Fibroblast of mammary gland (primary cell): ENCODE data around the gene MUC4.
"Not testable (repeated sequence)": the region's sequence is repeated elsewhere in the genome, so short reads cannot be mapped to it uniquely, and the experiment has no call there.

ENCODE experiments used
- DNase-seq: peaks from one replicate; pipeline ENCODE4 v3.0.0-alpha.2; 2010; ENCODE audit warnings: low read depth
- H3K4me3 ChIP-seq: 2 replicates; pipeline ENCODE4 v1.5.1; 2011; ENCODE audit warnings: low read depth, mild to moderate bottlenecking, low read length, moderate library complexity; ENCODE audit not compliant: control insufficient read depth
- TF ChIP-seq, protein P1 (sequence below): conservative IDR thresholded peaks from 2 replicates; pipeline ENCODE4 v1.5.1; 2011; ENCODE audit warnings: low read depth, low read length, inconsistent platforms; ENCODE audit not compliant: control insufficient read depth, insufficient read depth

The MUC4 gene

DNA sequence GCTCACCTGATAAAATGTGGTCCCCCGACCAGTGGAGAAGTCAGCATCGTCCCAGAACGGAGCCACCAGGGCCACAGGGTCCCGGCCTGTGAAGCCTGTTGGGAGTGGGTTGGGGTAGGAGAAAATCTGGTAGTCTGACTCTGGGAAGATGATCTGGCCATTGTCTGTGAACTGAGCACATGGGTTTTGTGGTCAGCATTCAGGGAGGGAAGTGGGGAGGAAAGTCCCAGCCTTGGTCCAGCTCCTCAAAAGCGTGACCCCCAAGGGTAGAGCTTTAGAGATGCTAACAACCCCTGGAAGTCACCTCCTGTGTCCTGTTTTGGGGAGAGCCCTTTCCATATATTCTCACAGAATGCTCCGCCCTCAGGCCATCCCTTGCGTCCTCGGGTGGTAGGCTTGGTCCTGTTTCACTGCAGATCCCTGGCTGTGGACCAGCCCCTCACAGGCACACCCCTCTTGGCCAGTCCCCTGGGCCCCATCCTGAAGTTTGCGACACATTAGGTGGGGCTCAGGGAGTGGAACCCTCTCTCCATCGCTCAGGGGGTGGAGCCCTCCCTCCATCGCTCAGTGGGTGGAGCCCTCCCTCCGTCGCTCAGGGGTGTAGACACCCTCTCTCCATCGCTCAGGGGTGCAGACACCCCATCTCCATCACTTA, 40.0 kb downstream of the MUC4 start:
- no peak overlapping the region for H3K4me3 ChIP-seq
- no peak for DNase-seq
- TF ChIP-seq, protein P1, sequence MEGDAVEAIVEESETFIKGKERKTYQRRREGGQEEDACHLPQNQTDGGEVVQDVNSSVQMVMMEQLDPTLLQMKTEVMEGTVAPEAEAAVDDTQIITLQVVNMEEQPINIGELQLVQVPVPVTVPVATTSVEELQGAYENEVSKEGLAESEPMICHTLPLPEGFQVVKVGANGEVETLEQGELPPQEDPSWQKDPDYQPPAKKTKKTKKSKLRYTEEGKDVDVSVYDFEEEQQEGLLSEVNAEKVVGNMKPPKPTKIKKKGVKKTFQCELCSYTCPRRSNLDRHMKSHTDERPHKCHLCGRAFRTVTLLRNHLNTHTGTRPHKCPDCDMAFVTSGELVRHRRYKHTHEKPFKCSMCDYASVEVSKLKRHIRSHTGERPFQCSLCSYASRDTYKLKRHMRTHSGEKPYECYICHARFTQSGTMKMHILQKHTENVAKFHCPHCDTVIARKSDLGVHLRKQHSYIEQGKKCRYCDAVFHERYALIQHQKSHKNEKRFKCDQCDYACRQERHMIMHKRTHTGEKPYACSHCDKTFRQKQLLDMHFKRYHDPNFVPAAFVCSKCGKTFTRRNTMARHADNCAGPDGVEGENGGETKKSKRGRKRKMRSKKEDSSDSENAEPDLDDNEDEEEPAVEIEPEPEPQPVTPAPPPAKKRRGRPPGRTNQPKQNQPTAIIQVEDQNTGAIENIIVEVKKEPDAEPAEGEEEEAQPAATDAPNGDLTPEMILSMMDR = no peak

DNA sequence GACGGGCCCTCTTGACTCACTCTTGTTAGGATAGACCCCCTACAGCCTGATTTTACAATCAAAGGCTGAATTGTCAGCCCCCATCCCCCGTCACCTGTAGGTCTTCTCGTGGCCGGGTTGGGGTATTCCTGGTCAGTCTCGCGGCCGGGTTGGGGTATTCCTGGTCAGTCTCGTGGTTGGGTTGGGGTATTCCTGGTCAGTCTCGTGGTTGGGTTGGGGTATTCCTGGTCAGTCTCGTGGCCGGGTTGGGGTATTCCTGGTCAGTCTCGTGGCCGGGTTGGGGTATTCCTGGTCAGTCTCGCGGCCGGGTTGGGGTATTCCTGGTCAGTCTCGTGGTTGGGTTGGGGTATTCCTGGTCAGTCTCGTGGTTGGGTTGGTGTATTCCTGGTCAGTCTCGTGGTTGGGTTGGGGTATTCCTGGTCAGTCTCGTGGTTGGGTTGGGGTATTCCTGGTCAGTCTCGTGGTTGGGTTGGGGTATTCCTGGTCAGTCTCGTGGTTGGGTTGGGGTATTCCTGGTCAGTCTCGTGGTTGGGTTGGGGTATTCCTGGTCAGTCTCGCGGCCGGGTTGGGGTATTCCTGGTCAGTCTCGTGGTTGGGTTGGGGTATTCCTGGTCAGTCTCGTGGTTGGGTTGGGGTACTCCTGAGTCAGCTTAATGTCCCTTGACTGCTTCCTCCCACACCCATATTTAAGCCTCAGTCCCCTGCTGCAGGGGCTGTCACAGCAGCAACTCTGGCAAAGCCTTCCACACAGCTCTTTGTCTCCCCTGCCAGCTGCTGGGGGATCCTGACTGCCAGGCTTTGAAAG, 40.7 kb downstream of the MUC4 start:
- not testable (repeated sequence) for H3K4me3 ChIP-seq, DNase-seq

DNA sequence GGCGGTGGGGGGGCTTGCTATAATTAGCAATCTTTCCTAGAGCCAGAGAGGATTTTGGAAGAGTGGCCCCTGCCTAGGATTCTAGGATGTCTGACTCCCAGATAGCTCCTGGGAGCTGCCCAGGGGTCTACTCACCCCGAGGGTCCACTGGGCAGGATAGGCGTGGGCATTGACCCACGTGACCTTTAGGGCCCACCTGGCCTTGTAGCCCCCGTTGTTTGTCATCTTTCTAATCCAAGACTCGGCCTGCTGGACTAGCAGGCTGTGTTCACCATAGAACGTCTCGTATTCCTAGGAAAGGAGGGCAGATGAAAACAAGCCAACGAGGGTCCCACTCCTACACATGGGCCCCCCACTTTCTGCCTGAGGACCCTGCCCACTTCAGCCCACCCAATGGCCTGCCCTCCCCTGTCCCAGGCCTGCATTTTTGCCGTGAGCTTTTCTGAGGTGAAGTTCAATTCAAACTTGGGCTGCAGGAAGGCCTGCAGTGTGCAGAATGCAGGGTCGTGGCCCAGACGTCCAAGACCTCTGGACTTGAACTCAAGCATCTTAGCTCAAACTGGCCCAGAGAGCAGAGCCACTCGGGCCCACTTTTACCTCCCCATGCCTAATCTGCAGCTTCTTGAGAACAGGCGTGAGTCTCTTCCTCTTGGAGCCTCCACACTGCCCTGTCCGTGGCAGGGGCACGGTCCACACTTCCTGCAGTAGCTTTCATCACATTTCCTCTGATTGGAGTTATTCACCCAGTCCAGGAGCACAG, 41.5 kb downstream of the MUC4 start:
- H3K4me3 ChIP-seq = no peak overlapping the region
- TF ChIP-seq, protein P1 = no peak
- no peak for DNase-seq

DNA sequence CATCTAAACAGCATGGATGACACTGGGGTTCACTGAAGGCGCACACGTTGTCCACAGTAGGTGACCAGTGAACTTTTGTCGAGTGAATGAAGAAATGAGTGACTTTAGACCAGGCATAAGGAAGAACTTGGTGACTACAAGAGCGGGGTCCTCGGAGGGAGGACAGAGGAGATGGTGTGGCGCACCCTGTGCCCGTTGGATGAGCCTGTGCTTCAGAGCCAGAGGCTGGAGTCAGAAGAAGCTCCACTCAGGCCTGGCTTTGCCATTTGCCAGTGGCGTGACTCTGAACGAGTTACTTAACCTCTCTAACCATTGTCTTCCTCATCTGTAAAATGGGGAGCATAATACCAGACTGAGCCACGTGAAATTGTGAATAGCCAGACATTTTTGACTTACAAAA, 42.2 kb downstream of the MUC4 start:
- H3K4me3 ChIP-seq = no peak overlapping the region
- DNase-seq = no peak
- TF ChIP-seq, protein P1 = no peak

DNA sequence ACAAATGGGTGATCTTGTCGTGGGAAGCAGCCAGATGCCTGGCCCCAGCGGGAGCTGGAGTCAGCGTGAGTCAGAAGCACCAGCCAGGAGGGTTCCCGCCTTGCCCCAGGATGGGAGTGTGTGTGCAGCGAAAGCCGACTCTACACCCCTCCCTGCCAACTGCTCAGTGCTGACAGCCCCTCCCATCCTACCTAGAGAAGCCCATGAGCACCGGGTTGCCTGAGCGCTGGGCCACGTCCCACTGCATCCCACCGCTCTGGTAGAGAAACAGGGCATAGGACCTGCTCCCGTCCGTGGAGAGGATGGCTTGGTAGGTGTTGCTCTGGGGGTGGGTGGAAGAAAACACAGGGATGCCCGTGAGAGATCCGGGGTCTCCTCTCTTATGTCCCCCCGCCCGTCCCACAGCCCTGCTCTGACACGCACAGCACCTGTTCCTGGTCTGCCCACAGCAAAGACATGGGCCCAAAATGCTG, 42.9 kb downstream of the MUC4 start:
- peak; percentile 23 for DNase-seq
- TF ChIP-seq, protein P1 = no peak
- H3K4me3 ChIP-seq = no peak overlapping the region

DNA sequence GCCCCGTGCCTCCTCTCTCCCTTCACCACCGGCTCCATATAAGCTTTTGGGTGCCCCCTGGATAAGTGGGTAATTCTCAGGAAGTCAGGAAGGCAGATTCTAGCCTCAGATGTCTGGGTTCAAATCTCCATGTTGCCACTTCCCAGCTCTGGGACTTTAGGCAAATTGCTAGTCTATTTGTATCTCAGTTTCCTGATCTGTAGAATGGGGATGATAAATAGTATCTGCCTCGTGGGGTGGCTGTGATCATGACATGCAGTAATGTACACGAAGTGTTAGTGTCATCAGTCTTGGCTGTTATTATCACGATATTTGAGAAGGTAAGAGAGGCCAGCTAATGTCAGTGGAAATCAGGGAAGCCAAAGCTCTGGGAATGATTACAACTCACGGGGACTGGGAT, 43.3 kb downstream of the MUC4 start:
- TF ChIP-seq, protein P1 = no peak
- no peak for DNase-seq
- no peak overlapping the region for H3K4me3 ChIP-seq

DNA sequence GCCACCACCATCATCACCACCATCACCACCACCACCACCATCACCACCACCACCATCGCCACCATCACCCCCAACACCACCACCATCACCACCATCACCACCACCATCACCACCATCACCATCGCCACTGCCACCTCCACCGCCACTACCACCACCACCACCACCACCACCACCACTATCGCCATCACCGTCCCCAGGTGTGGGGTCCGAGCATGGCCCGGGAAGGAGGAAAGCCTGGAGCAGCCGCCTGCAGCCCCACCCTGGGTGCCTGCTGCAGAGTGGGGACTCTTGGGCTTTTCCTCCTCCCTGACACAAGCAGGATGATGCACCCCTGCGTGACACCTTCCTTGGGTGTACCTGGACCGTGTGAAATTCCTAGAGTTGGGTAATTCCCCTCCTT, 43.9 kb downstream of the MUC4 start:
- TF ChIP-seq, protein P1 = no peak
- no peak for DNase-seq
- H3K4me3 ChIP-seq = no peak overlapping the region
